ENCODE data around the gene DENND5B.

DNA sequence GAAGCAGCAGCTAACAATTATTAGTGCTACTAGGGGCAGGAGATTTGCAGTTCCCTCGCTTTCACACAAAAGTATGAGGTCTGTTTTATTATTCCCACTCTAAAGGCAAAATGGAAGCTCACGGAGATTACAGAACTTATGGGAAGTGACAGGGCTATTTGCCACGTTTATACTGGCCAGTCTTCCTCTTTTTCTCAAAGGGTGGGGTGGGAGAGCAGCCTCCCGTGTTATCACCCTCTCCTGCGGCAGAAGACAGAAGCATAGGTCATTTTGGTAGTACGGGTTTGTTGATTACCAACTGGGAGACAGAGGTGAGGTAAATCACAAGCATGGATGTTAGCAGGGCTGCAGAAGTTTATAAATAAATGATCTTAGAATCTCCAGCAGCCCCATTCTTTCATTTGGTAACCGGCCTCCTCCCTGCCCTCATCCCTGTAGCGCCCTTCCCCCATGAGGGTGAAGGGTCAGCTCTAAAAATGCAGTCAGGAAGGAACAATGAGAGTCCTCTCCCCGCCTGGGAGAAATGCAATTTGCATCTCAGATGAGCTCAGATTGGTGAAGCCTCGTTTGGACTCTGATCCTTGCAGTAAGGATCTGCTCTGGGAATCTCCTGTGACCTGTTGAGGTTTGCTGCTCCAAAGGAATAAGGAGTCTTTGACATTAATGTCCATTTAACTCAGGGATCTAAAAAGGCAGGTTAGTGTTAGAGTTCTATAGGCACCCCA lies 220.2 kb downstream of the DENND5B start:
- no peak for TF ChIP-seq CTCF (IDR thresholded peaks at IDR 0.05)
- TF ChIP-seq ESRRA (CRISPR knock-in tag; IDR thresholded peaks at IDR 0.05; ENCODE audit: borderline replicate concordance): no peak
- TF ChIP-seq, protein P1, sequence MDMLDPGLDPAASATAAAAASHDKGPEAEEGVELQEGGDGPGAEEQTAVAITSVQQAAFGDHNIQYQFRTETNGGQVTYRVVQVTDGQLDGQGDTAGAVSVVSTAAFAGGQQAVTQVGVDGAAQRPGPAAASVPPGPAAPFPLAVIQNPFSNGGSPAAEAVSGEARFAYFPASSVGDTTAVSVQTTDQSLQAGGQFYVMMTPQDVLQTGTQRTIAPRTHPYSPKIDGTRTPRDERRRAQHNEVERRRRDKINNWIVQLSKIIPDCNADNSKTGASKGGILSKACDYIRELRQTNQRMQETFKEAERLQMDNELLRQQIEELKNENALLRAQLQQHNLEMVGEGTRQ (CRISPR knock-in tag; IDR thresholded peaks at IDR 0.05): no peak
- TF ChIP-seq IRF2 (CRISPR knock-in tag; IDR thresholded peaks at IDR 0.05; ENCODE audit: borderline replicate concordance, low read depth): no peak
- TF ChIP-seq ZNF281 (CRISPR knock-in tag; IDR thresholded peaks at IDR 0.05): peak; percentile 87; the same call in 1 of the 2 replicates
